ENCODE results near the gene TRPM3.
"Not testable (repeated sequence)": the region's sequence is repeated elsewhere in the genome, so short reads cannot be mapped to it uniquely, and the experiment has no call there.

The TRPM3 gene

GRCh38 chr9:70634696-70635095 lies 486.7 kb downstream of the TRPM3 start:
- no peak overlapping the region for H3K9ac ChIP-seq (ENCODE audit: low read length)
- TF ChIP-seq EZH2phosphoT487 (IDR thresholded peaks at IDR 0.05; ENCODE audit: low read length) (no peak), EZH2 (optimal IDR thresholded peaks at IDR 0.05; ENCODE audit: low read depth, low read length) (no peak), CTCF (IDR thresholded peaks at IDR 0.05; ENCODE audit: low read length) (no peak)
- H3K4me1 ChIP-seq (ENCODE audit: low read length): no peaks in the 10 kb centered on the region
- no peaks in the 10 kb centered on the region for H3K27me3 ChIP-seq (replicated peaks; ENCODE audit: insufficient read depth, low read length)
- no peaks in the 10 kb centered on the region for H3F3A ChIP-seq (ENCODE audit: insufficient read depth, low read length)
- no peak overlapping the region for H3K27ac ChIP-seq (ENCODE audit: low read length)
- no peaks in the 10 kb centered on the region for H3K9me2 ChIP-seq (replicated peaks; ENCODE audit: insufficient read depth, low read length)
- DNase-seq: no peak
- H3K36me3 ChIP-seq (replicated peaks; ENCODE audit: insufficient read depth, low read length): no peaks in the 10 kb centered on the region
- no peak overlapping the region for H3K4me2 ChIP-seq (ENCODE audit: low read depth, low read length)
- H3K9me3 ChIP-seq (replicated peaks; ENCODE audit: insufficient read depth, low read length): no peaks in the 10 kb centered on the region
- no peak overlapping the region for H3K4me3 ChIP-seq (ENCODE audit: low read length)
- H4K20me1 ChIP-seq (ENCODE audit: insufficient read depth, low read length): no peaks in the 10 kb centered on the region
- no peaks in the 10 kb centered on the region for H3K79me2 ChIP-seq (ENCODE audit: low read length)
- no peak overlapping the region for H2AFZ ChIP-seq (ENCODE audit: low read length)

GRCh38 chr9:70630971-70631370 lies 490.4 kb downstream of the TRPM3 start:
- Histone ChIP-seq H3K27me3 (replicated peaks; ENCODE audit: insufficient read depth, low read length) (no peaks in the 10 kb centered on the region), H3K9me3 (replicated peaks; ENCODE audit: insufficient read depth, low read length) (no peaks in the 10 kb centered on the region), H2AFZ (ENCODE audit: low read length) (no peak overlapping the region), H3K9me2 (replicated peaks; ENCODE audit: insufficient read depth, low read length) (no peaks in the 10 kb centered on the region), H3K4me3 (ENCODE audit: low read length) (no peak overlapping the region), H3K27ac (ENCODE audit: low read length) (no peak overlapping the region), H3K79me2 (ENCODE audit: low read length) (no peaks in the 10 kb centered on the region), H4K20me1 (ENCODE audit: insufficient read depth, low read length) (no peaks in the 10 kb centered on the region), H3F3A (ENCODE audit: insufficient read depth, low read length) (no peaks in the 10 kb centered on the region), H3K4me1 (ENCODE audit: low read length) (no peaks in the 10 kb centered on the region), H3K4me2 (ENCODE audit: low read depth, low read length) (no peak overlapping the region), H3K9ac (ENCODE audit: low read length) (no peak overlapping the region), H3K36me3 (replicated peaks; ENCODE audit: insufficient read depth, low read length) (no peaks in the 10 kb centered on the region)
- DNase-seq: no peak
- TF ChIP-seq EZH2phosphoT487 (IDR thresholded peaks at IDR 0.05; ENCODE audit: low read length) (no peak), EZH2 (optimal IDR thresholded peaks at IDR 0.05; ENCODE audit: low read depth, low read length) (no peak), CTCF (IDR thresholded peaks at IDR 0.05; ENCODE audit: low read length) (no peak)

GRCh38 chr9:70629080-70629685 lies 492.2 kb downstream of the TRPM3 start:
- H4K20me1 ChIP-seq (ENCODE audit: insufficient read depth, low read length); H3K4me3 ChIP-seq (ENCODE audit: low read length); DNase-seq; H3K36me3 ChIP-seq (replicated peaks; ENCODE audit: insufficient read depth, low read length); H3K4me2 ChIP-seq (ENCODE audit: low read depth, low read length); H3K27ac ChIP-seq (ENCODE audit: low read length); H3F3A ChIP-seq (ENCODE audit: insufficient read depth, low read length); H3K9ac ChIP-seq (ENCODE audit: low read length); H3K9me3 ChIP-seq (replicated peaks; ENCODE audit: insufficient read depth, low read length); H3K9me2 ChIP-seq (replicated peaks; ENCODE audit: insufficient read depth, low read length); H3K4me1 ChIP-seq (ENCODE audit: low read length); H3K27me3 ChIP-seq (replicated peaks; ENCODE audit: insufficient read depth, low read length); H2AFZ ChIP-seq (ENCODE audit: low read length); H3K79me2 ChIP-seq (ENCODE audit: low read length): not testable (repeated sequence)

- Histone ChIP-seq H3K79me2 (ENCODE audit: low read length) (no peaks in the 10 kb centered on the region), H3K9me3 (replicated peaks; ENCODE audit: insufficient read depth, low read length) (no peaks in the 10 kb centered on the region), H3K4me2 (ENCODE audit: low read depth, low read length) (no peak overlapping the region), H3K27ac (ENCODE audit: low read length) (no peak overlapping the region), H3K4me1 (ENCODE audit: low read length) (no peaks in the 10 kb centered on the region), H3K9ac (ENCODE audit: low read length) (no peak overlapping the region), H3K27me3 (replicated peaks; ENCODE audit: insufficient read depth, low read length) (no peaks in the 10 kb centered on the region), H3K9me2 (replicated peaks; ENCODE audit: insufficient read depth, low read length) (no peaks in the 10 kb centered on the region), H3F3A (ENCODE audit: insufficient read depth, low read length) (no peaks in the 10 kb centered on the region), H3K4me3 (ENCODE audit: low read length) (no peak overlapping the region), H3K36me3 (replicated peaks; ENCODE audit: insufficient read depth, low read length) (no peaks in the 10 kb centered on the region), H4K20me1 (ENCODE audit: insufficient read depth, low read length) (no peaks in the 10 kb centered on the region), H2AFZ (ENCODE audit: low read length) (no peak overlapping the region)
- no peak for TF ChIP-seq EZH2phosphoT487 (IDR thresholded peaks at IDR 0.05; ENCODE audit: low read length)
- TF ChIP-seq CTCF (IDR thresholded peaks at IDR 0.05; ENCODE audit: low read length): no peak
- TF ChIP-seq EZH2 (optimal IDR thresholded peaks at IDR 0.05; ENCODE audit: low read depth, low read length): no peak
- DNase-seq: no peak
These were observed 496.3 kb downstream of the TRPM3 start for GRCh38 chr9:70625078-70625477.
